SIG-M5 (cell line): Measurements from ENCODE around the gene SMTNL1.
"Not testable (repeated sequence)": the region's sequence is repeated elsewhere in the genome, so short reads cannot be mapped to it uniquely, and the experiment has no call there.

ENCODE experiments used
- DNase-seq: peaks from one replicate; lab custom pipeline; 2025; lab: John Stamatoyannopoulos, UW

The SMTNL1 gene

GRCh38 chr11:57511741-57512430 is 25.5 kb upstream of the SMTNL1 start:
- no peak for DNase-seq

DNA sequence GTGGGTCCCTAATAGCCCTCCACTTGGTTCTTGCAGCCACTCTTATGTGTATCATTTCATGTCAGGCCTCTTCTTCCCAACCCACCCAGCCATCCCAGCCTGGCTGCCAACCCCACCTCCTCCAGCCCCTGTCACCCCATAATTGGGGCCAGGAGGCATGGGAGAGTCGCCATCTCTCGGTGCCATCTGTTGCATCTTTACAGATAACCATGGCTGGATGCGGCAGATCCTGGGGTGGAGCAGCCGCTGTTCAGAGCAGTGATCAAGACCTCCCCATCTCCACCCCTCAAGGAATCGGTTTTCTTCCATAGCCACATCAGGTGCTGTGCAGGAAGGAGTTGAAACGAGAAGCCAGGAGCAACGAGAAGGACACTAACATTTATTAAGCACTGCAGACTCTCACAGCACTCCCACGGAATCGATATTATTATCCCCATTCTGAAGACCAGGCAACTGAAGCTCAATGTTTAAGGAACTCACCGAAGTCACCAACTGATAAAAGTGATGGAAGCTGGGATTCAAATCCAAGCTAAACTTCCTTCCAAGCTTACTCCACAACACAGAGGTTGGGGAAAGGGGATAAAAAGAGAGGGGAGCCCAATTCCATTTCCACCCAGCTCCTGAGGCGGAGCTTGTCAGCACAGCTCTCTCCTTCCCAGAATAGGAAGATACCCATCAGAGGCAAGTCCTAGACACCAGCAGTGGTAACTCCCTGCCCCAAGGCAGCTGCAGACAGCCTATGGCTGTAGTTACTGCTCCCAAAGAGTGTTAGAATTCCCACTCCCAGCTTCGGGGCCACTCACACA is 24.5 kb upstream of the SMTNL1 start:
- no peak for DNase-seq

- DNase-seq: no peak
These were observed 24.0 kb upstream of the SMTNL1 start for GRCh38 chr11:57513452-57513795.

GRCh38 chr11:57513911-57514537 is 23.4 kb upstream of the SMTNL1 start:
- DNase-seq: no peak

GRCh38 chr11:57514538-57515331 is 22.7 kb upstream of the SMTNL1 start:
- DNase-seq: no peak

DNA sequence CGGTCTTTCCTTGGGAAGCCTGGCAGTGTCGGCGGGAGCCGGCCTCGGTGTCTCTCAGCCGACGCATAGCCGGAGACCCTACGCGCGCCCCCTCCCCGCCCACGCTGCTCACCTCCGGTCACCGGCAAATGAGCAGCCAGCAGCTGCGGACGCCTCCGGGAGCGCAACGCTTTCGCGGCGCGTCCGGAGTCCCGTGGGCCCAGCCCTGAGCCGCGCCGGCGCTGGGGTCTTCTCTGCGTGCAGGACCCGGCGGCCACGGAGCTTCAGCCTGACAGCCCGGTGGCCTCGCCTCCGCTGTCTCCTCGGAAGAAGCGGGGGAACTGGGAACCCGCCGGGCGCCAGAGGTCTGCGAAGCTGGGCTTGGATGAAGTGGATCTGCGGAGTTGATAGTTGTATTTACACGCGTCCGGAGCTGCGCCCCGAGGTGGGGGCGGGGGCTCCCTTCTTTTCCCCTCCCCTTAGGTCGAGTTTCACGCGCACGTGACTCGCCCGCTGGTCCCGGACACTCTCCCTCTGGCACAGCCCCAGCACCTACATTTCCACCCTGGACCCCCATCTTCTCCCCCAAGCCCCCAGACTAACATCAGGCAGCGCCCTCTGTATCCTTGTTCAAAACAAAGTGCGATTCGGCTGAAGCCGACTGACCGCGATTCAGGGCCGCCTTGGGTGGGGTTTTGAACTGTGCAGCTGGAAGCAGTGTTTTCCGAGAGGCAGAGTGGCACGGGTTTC is 21.9 kb upstream of the SMTNL1 start, which contains the start of gene SLC43A1:
TSS of gene SLC43A1 (minus strand) at position 371 of the 729 bp plus-strand sequence. CDS start 1,591 bp downstream, outside the sequence.
- no peak for DNase-seq

DNA sequence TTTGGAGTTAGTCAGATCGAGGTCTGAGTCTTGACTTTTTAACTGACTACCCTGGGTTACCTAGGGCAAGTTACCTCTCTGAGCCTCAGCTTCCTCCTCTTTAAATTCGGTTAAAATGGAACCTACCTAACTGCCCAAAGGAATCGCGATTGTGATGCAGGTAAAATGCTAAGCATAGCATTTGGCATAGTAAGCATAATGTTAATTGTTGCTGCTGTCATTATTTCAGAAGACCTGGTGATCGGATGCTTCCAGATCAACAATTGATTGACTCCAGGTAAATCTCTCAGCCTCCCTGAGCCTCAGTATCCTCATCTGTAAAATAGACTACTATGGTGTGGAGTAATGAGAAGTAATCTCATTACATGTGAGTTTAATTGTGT is 21.3 kb upstream of the SMTNL1 start:
- no peak for DNase-seq

DNA sequence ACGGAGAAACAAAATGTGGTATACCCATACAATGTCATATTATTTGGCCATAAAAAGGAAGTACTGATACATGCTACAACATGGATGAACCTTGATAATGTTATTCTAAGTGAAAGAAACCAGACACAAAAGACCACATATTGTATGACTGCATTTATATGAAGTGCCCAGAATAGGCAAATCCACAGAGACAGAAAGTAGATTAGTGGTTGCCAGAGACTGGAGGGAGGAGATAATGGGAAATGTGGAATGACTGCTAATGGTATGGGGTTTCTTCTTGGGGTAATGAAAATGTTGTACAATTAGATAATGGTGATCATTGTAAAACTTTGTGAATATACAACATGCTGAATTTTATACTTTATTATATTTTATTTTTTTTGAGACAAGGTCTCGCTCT is 16.3 kb upstream of the SMTNL1 start:
- DNase-seq: no peak

GRCh38 chr11:57523419-57523818 is 14.0 kb upstream of the SMTNL1 start:
- DNase-seq: no peak

- no peak for DNase-seq
These were observed 10.3 kb upstream of the SMTNL1 start for GRCh38 chr11:57527056-57527631.

DNA sequence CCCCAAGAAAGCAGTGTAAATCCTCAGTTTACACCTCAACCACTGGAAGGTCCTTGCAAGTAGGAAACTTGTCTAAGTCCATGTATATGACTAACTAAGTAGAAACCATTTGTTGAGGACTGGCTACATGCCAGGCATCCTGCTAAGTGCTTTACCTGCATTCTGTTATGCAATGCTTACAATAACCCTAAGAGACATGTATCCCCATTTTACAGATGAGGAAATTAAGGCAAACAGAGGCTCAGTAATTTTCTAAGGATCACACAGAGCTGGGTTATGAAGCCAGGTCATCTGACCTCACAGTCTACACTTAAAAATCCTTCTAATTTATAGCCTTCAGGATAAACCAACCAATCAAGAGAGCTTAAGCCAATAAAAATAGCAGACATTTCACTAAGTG is 8.4 kb upstream of the SMTNL1 start:
- DNase-seq: no peak

GRCh38 chr11:57530215-57530595 is 7.2 kb upstream of the SMTNL1 start:
- DNase-seq: no peak

- DNase-seq: peak; percentile 94
These were observed 6.5 kb upstream of the SMTNL1 start, which contains the start of gene TIMM10 for GRCh38 chr11:57530596-57531507. Gene TIMM10 (minus strand): TSS chr11:57530754. CDS start chr11:57530189, 565 bp downstream.

- not testable (repeated sequence) for DNase-seq
These were observed 2.9 kb upstream of the SMTNL1 start for GRCh38 chr11:57534449-57534848.

DNA sequence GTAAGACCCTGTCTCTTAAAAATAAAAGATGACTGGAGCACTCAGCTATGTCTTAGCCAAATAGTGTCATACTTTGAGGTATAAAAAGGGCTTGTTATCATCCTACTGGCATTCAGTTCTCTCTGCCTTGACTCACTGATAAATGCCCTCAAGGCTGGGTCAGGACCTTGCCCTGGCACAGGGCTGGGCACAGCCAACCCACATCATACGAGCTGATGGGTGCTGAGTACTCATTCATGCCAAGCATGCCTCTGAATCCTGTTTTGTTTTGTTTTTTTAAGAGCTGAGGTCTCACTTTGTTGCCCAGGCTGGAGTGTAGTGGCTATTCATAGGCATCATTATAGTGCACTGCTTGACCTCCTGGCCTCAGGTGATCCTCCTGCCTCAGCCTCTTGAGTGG is 1.9 kb downstream of the SMTNL1 start:
- DNase-seq: no peak

GRCh38 chr11:57541169-57541568 is 3.8 kb downstream of the SMTNL1 start:
- DNase-seq: no peak

GRCh38 chr11:57542582-57542981 is 5.2 kb downstream of the SMTNL1 start:
- DNase-seq: no peak

DNA sequence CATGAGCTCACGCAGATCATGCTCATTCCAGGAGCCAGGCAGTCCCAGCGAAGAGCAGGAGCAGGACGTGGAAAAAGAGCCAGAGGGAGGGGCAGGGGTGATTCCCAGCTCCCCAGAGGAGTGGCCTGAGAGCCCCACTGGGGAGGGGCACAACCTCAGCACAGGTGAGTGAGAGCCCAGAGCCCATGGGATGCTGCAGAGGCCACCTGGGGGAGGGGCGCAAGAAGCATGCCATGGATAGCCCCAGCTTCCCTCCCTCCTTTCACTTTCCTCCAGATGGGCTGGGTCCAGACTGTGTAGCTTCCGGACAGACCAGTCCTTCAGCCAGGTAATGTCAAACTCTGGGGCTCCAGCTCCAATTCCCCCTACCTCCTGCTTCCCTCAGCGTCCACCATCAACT is 6.2 kb downstream of the SMTNL1 start:
- DNase-seq: no peak

DNA sequence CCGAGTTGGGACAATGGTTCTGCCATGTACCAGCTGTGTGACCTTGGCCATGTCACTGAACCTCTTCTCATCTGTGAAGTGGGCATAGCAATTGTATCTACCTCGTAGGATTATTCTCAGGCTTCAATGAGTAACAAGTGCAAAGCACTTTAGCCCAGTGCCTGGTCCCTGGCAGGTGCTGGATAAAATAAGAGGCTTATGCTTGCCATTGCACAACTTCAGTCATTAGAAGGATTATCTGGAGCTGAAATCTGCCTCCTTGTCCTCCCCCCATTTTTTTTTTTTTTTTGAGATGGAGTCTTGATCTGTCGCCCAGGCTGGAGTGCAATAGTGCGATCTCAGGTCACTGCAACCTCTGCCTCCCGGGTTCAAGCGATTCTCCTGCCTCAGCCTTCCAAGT is 7.2 kb downstream of the SMTNL1 start:
- no peak for DNase-seq

GRCh38 chr11:57545883-57546282 is 8.5 kb downstream of the SMTNL1 start:
- no peak for DNase-seq
